Measurements from ENCODE around the gene SYVN1. TPM values are rescaled to one million over a fixed set of nuclear protein-coding genes. Genes with fewer than 3 reads are reported as not detected.

Gene SYVN1
- total and polyA plus RNA-seq, 4 donors = 5.5 to 64.0 (median 38.2) TPM

DNA sequence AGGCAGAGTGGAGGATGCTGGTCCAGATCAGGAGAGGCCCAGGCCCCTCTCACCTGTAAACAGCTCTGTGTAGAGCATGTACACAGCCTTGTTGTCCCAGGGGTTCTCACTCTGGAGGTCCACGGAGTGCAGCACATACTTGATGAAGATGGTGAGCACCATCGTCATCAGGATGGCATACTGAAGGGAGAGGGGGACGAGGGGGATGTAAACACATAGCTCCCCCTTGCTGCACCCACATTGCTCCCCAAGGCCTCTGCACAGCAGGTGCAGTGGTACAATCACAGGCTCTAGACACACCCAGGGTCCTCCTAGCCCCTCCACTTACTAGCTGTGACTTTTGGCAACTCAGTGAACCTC lies 2.9 kb downstream of the SYVN1 start:
- no peaks in the 10 kb centered on the region for H3K9me3 ChIP-seq (ENCODE audit: control insufficient read depth, low read length)
- H3K36me3 ChIP-seq (ENCODE audit: control insufficient read depth in 1 of 2, insufficient read depth in 2 of 2, low read length in 1 of 2) = peaks cover 7 to 17% of the 10 kb centered on the region in 2 donors
- intact Hi-C loops (cut with DNase I) = no loop called here
- no peak overlapping the region for H3K27ac ChIP-seq (ENCODE audit: low read depth in 1 of 2, low read length in 2 of 2)
- no peaks in the 10 kb centered on the region for H3K4me1 ChIP-seq (ENCODE audit: control insufficient read depth in 1 of 2, insufficient read depth in 2 of 2, low read length in 2 of 2)
- H3K4me3 ChIP-seq (ENCODE audit: low read length in 2 of 2) = no peak overlapping the region
- 73 to 79% methylated on average over 3 of the region's 3 CpGs for WGBS, 2 donors
- ATAC-seq (ENCODE audit: low FRiP score) (no peak), DNase-seq (peak in 1 of 2 donors; percentile 36)
- no peaks in the 10 kb centered on the region for H3K27me3 ChIP-seq (ENCODE audit: control insufficient read depth in 1 of 2, insufficient read depth in 2 of 2, low read length in 1 of 2)

DNA sequence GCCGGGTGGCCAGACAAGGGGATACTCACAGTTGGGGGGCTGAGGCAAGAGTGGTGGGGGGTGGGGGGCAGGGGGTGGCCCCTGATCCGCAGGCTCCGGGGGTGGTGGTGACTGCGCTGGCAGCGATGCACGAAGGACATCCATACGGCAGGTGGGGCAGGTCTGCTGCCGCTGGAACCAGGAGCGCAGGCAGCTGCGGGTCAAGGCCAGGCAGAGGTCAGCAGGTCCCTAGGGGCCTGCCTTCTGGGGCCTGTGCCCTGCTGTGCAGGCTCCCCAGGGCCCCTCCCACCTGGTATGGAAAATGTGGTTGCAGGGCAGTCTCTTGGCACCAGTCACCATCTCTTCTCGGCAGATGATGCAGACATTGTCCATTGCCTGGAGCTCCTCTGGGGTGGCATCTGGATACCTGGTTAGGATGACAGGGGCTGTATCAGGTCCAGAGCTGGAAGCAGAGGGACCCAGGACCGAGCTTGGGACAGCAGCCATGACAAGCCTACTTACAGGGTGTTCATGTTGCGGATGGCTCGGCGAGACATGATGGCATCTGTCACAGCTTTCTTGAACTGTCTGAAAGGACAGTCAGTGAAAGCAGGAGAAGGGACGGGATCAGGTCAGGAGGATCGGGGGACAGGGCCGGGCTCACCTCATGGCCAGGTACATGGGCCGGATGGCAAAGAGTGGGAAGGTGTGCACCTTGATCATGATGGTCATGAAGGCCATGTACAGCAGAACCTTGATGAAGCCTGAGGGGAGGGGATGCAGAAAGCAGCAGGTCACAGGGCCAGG lies 3.5 kb downstream of the SYVN1 start:
- WGBS, 2 donors = 79% methylated on average over 19 of the region's 19 CpGs
- no peaks in the 10 kb centered on the region for H3K9me3 ChIP-seq (ENCODE audit: control insufficient read depth, low read length)
- no peak overlapping the region for H3K27ac ChIP-seq (ENCODE audit: low read depth in 1 of 2, low read length in 2 of 2)
- ATAC-seq (ENCODE audit: low FRiP score) (no peak), DNase-seq (peak in 1 of 2 donors; percentile 42)
- no peaks in the 10 kb centered on the region for H3K27me3 ChIP-seq (ENCODE audit: control insufficient read depth in 1 of 2, insufficient read depth in 2 of 2, low read length in 1 of 2)
- peaks cover 7 to 17% of the 10 kb centered on the region in 2 donors for H3K36me3 ChIP-seq (ENCODE audit: control insufficient read depth in 1 of 2, insufficient read depth in 2 of 2, low read length in 1 of 2)
- H3K4me1 ChIP-seq (ENCODE audit: control insufficient read depth in 1 of 2, insufficient read depth in 2 of 2, low read length in 2 of 2) = no peaks in the 10 kb centered on the region
- intact Hi-C loops (cut with DNase I) = no loop called here
- H3K4me3 ChIP-seq (ENCODE audit: low read length in 2 of 2) = no peak overlapping the region

DNA sequence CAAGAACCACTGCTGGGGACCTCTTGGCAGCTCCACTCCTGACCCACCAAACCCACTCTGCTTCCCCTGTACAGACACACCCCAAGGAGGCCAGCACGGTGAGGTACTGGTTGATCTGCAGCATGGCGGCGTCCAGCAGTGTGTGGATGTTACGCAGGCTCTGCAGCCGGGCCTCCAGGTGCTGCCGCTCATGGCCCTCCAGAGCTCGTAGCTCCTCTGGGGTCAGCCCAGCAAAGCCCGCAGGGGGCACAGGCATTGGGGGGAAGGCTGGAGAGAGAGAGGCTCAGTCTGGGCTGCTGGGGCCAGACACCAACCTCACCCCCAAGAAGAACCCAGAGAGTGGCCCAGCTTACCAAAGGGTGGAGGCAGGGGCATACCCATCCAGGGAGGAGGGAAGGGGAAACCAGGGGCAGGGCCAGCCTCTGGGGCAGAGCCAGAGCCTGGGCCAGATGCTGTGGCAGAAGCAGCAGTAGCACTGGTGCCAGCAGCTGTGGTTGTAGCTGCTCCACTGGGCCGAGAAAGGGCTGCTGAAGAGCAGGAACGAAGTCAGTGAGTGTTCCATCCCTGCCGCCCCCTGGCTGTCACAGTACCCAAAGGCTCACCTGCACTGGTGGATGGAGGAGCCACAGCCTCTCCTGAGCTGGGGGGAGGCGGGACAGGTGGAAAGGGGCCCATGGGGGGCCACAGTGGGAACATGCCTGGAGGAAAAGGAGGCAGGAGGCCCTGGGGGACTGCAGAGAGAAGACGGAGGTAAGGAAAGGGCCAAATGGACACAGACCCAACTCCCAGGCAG lies 4.5 kb downstream of the SYVN1 start:
- Histone ChIP-seq H3K27ac (ENCODE audit: low read depth in 1 of 2, low read length in 2 of 2) (no peak overlapping the region), H3K4me3 (ENCODE audit: low read length in 2 of 2) (no peak overlapping the region), H3K9me3 (ENCODE audit: control insufficient read depth, low read length) (no peaks in the 10 kb centered on the region), H3K4me1 (ENCODE audit: control insufficient read depth in 1 of 2, insufficient read depth in 2 of 2, low read length in 2 of 2) (no peaks in the 10 kb centered on the region), H3K36me3 (ENCODE audit: control insufficient read depth in 1 of 2, insufficient read depth in 2 of 2, low read length in 1 of 2) (peaks cover 7 to 17% of the 10 kb centered on the region in 2 donors), H3K27me3 (ENCODE audit: control insufficient read depth in 1 of 2, insufficient read depth in 2 of 2, low read length in 1 of 2) (no peaks in the 10 kb centered on the region)
- DNase-seq (peak in 1 of 2 donors; percentile 44), ATAC-seq (ENCODE audit: low FRiP score) (no peak)
- intact Hi-C loops (cut with DNase I) = no loop called here
- 81 to 84% methylated on average over 13 of the region's 13 CpGs for WGBS, 2 donors

DNA sequence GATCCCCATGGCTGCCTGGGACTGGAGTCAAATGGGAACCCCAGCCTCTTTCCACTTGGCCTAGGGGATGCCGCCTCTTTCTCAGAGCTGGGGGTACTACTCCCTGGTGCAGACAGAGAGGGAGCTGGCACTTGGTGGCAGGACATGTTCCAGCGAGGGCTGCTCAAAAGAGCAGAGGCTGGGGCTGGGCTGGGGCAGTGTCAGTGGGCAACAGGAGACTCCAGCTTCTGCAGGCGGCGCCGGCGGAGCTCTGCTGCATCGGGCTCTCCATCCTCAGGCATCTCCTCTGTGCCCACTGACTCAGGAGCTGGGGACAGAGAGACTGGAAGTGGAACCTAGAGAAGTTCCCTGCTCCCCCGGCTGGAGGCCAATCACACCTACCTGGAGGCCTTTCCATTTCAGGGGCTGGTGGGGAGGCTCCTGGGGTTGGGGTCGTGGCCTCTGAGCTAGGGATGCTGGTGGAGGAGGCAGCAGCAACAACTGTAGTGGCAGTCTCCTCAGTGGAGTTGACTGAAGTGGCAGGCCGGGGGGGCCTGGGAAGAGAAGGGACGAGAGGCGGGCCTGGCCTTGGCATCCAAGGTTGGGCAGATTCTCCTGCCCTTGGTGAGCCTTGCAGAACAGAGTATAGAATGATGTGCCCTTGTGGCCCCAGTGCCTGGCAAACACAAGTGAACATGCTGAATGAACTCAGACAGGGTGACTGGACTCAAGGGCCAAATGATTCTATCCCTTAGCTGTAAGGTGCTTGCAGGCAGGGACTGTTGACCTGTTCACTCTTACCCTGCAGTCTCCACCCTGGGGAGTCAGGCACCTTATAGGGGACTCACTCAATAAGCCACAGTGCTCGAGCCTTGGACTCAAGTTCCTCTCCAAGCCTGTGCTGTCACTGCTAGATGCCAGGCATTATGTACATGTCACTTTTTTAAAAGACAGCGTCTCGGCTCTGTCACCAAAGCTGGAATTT lies 5.9 kb downstream of the SYVN1 start:
- no peaks in the 10 kb centered on the region for H3K27me3 ChIP-seq (ENCODE audit: control insufficient read depth in 1 of 2, insufficient read depth in 2 of 2, low read length in 1 of 2)
- WGBS, 2 donors = 72 to 75% methylated on average over 15 of the region's 15 CpGs
- intact Hi-C loops (cut with DNase I) = no loop called here
- no peak overlapping the region for H3K4me3 ChIP-seq (ENCODE audit: low read length in 2 of 2)
- DNase-seq (peak in 1 of 2 donors; percentile 46), ATAC-seq (ENCODE audit: low FRiP score) (no peak)
- no peaks in the 10 kb centered on the region for H3K4me1 ChIP-seq (ENCODE audit: control insufficient read depth in 1 of 2, insufficient read depth in 2 of 2, low read length in 2 of 2)
- H3K9me3 ChIP-seq (ENCODE audit: control insufficient read depth, low read length) = no peaks in the 10 kb centered on the region
- H3K27ac ChIP-seq (ENCODE audit: low read depth in 1 of 2, low read length in 2 of 2) = no peak overlapping the region
- H3K36me3 ChIP-seq (ENCODE audit: control insufficient read depth in 1 of 2, insufficient read depth in 2 of 2, low read length in 1 of 2) = peaks cover 7 to 17% of the 10 kb centered on the region in 2 donors

DNA sequence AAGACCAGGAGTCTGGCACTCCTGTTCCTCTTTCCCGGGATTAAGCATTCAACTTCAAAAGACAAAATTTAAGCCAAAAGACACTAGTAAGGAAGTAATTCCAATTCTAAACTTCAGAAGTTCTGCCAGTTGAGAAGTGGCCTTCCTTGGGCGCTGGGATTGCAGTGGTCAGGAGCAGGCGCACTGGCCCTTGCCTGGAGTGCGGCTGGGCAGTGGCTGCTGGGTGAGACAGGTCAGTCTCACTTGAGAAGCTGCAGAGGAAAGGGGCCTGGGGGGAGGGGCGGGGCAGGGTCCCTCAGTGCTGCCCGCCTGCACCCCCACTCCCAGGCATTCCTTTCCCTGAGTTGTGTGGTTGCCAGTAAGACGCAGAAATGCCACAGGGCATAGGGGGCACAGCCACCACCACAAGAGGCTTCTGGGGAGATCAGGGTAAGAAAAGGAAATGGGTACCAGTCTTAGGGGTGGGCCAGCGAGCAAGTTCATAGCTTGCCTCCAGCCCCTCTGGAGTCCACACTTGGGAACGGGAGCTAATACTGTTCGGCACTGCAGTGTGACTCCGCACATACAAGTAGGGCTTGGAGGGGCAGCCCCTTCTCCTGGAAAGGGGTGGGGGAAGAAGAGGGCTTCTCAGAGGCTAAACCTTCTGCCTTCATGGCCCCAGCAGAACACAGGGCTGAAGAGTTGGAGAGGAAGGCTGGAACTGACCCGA lies 6.7 kb downstream of the SYVN1 start:
- no peak for DNase-seq
- intact Hi-C loops (cut with DNase I) = no loop called here
- ATAC-seq (ENCODE audit: low FRiP score) = no peak
- no peak overlapping the region for H3K4me3 ChIP-seq (ENCODE audit: low read length in 2 of 2)
- peaks cover 7 to 17% of the 10 kb centered on the region in 2 donors for H3K36me3 ChIP-seq (ENCODE audit: control insufficient read depth in 1 of 2, insufficient read depth in 2 of 2, low read length in 1 of 2)
- H3K9me3 ChIP-seq (ENCODE audit: control insufficient read depth, low read length) = no peaks in the 10 kb centered on the region
- H3K4me1 ChIP-seq (ENCODE audit: control insufficient read depth in 1 of 2, insufficient read depth in 2 of 2, low read length in 2 of 2) = no peaks in the 10 kb centered on the region
- H3K27me3 ChIP-seq (ENCODE audit: control insufficient read depth in 1 of 2, insufficient read depth in 2 of 2, low read length in 1 of 2) = no peaks in the 10 kb centered on the region
- WGBS, 2 donors = 66 to 67% methylated on average over 12 of the region's 12 CpGs
- no peak overlapping the region for H3K27ac ChIP-seq (ENCODE audit: low read depth in 1 of 2, low read length in 2 of 2)

DNA sequence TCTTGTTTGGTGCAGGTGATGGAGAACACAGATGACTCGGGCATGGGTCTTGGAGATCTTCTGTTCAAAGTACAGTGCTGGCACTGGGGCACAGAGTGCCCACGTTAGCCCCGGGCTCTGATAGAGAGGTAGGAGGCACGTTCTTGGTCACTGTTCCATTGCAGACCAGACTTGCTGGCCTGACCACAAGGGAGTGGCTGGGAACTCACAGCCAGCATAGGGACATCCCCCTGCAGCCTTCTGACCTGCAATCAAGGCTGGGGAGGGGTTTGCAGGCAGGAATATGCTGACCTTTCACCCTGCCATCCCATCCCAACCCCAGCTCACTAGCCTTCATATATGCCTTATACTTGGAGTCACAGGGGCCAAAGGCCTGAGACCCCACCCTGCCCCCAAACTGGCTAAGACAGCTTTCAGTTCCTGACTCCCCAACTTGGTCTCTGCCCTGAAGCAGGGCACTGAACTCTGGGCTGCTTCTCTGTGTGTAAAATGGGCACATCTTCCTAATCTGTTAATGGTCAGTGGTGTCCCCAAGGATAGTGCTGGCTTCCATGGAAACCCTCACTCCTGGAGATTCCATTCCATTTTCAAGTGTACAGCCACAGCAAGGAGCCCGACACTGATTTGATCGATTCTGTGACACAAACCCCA lies 7.6 kb downstream of the SYVN1 start:
- DNase-seq (no peak), ATAC-seq (ENCODE audit: low FRiP score) (no peak)
- H3K4me1 ChIP-seq (ENCODE audit: control insufficient read depth in 1 of 2, insufficient read depth in 2 of 2, low read length in 2 of 2) = no peaks in the 10 kb centered on the region
- no peaks in the 10 kb centered on the region for H3K9me3 ChIP-seq (ENCODE audit: control insufficient read depth, low read length)
- intact Hi-C loops (cut with DNase I) = no loop called here
- peaks cover 7 to 17% of the 10 kb centered on the region in 2 donors for H3K36me3 ChIP-seq (ENCODE audit: control insufficient read depth in 1 of 2, insufficient read depth in 2 of 2, low read length in 1 of 2)
- H3K27me3 ChIP-seq (ENCODE audit: control insufficient read depth in 1 of 2, insufficient read depth in 2 of 2, low read length in 1 of 2) = no peaks in the 10 kb centered on the region
- no peak overlapping the region for H3K27ac ChIP-seq (ENCODE audit: low read depth in 1 of 2, low read length in 2 of 2)
- H3K4me3 ChIP-seq (ENCODE audit: low read length in 2 of 2) = no peak overlapping the region
- WGBS, 2 donors = 55 to 59% methylated on average over 6 of the region's 6 CpGs

DNA sequence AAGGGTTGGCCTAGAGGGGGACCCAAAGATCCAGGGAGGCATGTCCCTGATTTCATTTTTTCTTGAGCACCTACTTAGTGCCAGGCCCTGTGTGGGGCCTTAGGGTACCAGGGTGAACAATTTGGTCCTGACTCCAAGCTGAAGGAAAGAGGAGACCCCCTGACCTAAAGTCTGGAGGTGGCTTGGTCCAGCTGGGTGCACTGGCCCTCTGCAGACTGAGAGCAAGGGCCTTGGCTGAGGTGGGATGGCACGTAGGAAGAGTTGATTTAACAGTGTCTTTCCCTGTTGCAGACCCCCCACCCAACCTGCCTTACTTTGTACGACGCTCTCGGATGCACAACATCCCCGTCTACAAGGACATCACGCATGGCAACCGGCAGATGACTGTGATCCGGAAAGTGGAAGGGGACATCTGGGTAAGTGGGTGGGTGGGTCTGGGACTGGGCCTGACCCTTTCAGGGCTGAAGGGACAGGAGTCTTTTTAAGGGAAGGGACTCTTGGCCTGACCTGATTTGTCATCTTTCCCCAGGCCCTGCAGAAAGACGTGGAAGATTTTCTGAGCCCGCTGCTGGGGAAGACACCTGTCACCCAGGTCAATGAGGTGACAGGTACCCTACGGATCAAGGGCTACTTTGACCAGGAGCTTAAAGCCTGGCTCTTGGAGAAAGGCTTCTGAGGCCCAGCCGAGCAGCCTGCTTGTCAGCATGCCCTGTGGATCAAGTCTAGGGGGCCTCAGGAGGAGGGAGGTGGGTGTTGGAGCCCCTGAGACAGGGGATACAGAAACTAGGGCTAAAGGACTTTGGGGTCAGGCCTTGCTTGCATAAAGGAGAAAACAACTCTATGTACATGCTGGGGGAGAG lies 8.9 kb downstream of the SYVN1 start:
- peaks cover 7 to 9% of the 10 kb centered on the region in 2 donors for H3K36me3 ChIP-seq (ENCODE audit: control insufficient read depth in 1 of 2, insufficient read depth in 2 of 2, low read length in 1 of 2)
- no peak overlapping the region for H3K4me3 ChIP-seq (ENCODE audit: low read length in 2 of 2)
- DNase-seq (no peak), ATAC-seq (ENCODE audit: low FRiP score) (no peak)
- 86% methylated on average over 12 of the region's 12 CpGs for WGBS, 2 donors
- no peak overlapping the region for H3K27ac ChIP-seq (ENCODE audit: low read depth in 1 of 2, low read length in 2 of 2)
- H3K27me3 ChIP-seq (ENCODE audit: control insufficient read depth in 1 of 2, insufficient read depth in 2 of 2, low read length in 1 of 2) = no peaks in the 10 kb centered on the region
- intact Hi-C loops (cut with DNase I) = no loop called here
- no peaks in the 10 kb centered on the region for H3K9me3 ChIP-seq (ENCODE audit: control insufficient read depth, low read length)
- no peaks in the 10 kb centered on the region for H3K4me1 ChIP-seq (ENCODE audit: control insufficient read depth in 1 of 2, insufficient read depth in 2 of 2, low read length in 2 of 2)
